ENCODE measurements around the gene GUSB.

DNA sequence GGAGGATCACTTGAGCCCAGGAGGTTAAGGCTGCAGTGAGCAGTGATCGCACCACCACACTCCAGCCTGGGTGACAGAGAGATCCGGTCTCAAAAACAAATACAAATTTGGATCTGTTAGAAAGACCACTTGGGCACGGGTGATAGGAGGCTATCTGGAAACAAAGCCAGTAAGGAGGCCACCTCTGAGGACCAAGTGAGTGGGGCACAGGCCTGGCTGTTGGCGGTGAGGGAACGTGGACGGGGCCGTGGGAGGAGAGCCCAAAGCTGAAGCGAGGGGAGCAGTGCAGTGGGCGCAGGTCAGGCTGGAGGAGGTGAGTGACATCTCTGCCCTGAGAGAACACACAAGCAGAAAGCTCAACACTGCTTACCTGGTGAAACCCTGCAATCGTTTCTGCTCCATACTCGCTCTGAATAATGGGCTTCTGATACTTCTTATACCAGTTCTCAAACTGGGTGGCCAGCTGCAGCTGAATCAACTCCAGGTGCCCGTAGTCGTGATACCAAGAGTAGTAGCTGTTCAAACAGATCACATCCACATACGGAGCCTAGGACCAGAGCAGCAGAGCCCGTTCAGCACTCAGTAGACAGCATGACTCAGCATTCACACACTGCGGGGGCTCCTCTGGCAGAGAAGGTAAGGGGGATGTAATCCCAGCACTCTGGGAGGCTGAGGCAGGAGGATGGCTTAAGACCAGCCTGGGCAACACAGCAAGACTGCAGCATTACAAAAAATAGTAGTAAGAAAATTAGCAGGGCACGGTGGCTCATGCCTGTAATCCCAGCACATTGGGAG is 14.5 kb downstream of the GUSB start:
- TF ChIP-seq, protein P1, sequence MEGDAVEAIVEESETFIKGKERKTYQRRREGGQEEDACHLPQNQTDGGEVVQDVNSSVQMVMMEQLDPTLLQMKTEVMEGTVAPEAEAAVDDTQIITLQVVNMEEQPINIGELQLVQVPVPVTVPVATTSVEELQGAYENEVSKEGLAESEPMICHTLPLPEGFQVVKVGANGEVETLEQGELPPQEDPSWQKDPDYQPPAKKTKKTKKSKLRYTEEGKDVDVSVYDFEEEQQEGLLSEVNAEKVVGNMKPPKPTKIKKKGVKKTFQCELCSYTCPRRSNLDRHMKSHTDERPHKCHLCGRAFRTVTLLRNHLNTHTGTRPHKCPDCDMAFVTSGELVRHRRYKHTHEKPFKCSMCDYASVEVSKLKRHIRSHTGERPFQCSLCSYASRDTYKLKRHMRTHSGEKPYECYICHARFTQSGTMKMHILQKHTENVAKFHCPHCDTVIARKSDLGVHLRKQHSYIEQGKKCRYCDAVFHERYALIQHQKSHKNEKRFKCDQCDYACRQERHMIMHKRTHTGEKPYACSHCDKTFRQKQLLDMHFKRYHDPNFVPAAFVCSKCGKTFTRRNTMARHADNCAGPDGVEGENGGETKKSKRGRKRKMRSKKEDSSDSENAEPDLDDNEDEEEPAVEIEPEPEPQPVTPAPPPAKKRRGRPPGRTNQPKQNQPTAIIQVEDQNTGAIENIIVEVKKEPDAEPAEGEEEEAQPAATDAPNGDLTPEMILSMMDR (conservative IDR thresholded peaks at IDR 0.05; ENCODE audit: low read length) = no peak
- TF ChIP-seq EZH2phosphoT487 (IDR thresholded peaks at IDR 0.05; ENCODE audit: borderline replicate concordance, low read depth, low read length) = no peak
